BLaER1 treated with 17β-estradiol and CSF1 and Interleukin-3, amounts not matched to agents 10 nM and 100 nM (cell line): ENCODE measurements around the gene PARD3.

ENCODE experiments used
- H3K27ac ChIP-seq, 11 experiments: shearing (Covaris generic); formaldehyde crosslinking; 2 replicates each; pipeline ENCODE4 v1.8.1; 2022
- H3K27me3 ChIP-seq, 11 experiments: shearing (Covaris generic); formaldehyde crosslinking; 2 replicates each; pipeline ENCODE4 v1.8.1; 2022
- H3K36me3 ChIP-seq, 11 experiments: shearing (Covaris generic); formaldehyde crosslinking; 2 replicates each; pipeline ENCODE4 v1.8.1; 2022
- H3K4me1 ChIP-seq, 10 experiments: shearing (Covaris generic); formaldehyde crosslinking; 2 replicates each; pipeline ENCODE4 v1.8.1; 2022
- H3K4me2 ChIP-seq, 11 experiments: shearing (Covaris generic); formaldehyde crosslinking; 2 replicates each; pipeline ENCODE4 v1.8.1; 2022
- H3K4me3 ChIP-seq, 10 experiments: shearing (Covaris generic); formaldehyde crosslinking; 2 replicates each; pipeline ENCODE4 v1.8.1; 2022
- H3K9ac ChIP-seq, 11 experiments: shearing (Covaris generic); formaldehyde crosslinking; 2 replicates each; pipeline ENCODE4 v1.8.1; 2022
- H3K9me3 ChIP-seq, 11 experiments: shearing (Covaris generic); formaldehyde crosslinking; replicated peaks in 1 of 11; 2 replicates each; pipeline ENCODE4 v1.8.1; 2022
- H4K20me1 ChIP-seq, 11 experiments: shearing (Covaris generic); formaldehyde crosslinking; 2 replicates each; pipeline ENCODE4 v1.8.1; 2022
- Cebpa-rat ChIP-seq, 11 experiments: shearing (Covaris generic); IDR thresholded peaks; 2 replicates each; pipeline ENCODE4 v1.8.1; 2022

PARD3 gene

GRCh38 chr10:34781711-34782110, 33.4 kb downstream of the PARD3 start:
- H3K36me3 ChIP-seq: no peaks in the 10 kb centered on the region
- peaks cover 4 to 58% (median 18%) of the 10 kb centered on the region in 11 experiments; a peak in 14 of 22 replicates for H4K20me1 ChIP-seq
- H3K4me3 ChIP-seq: peak overlapping the region in 3 of 10 experiments; percentile 47 to 54 (median 52); a peak in 4 of 20 replicates
- no peak for TF ChIP-seq Cebpa-rat (IDR thresholded peaks at IDR 0.05)
- peak overlapping the region in 5 of 11 experiments; percentile 45 to 67 (median 63); a peak in 7 of 22 replicates for H3K27ac ChIP-seq
- H3K4me1 ChIP-seq: peaks cover 37 to 86% (median 74%) of the 10 kb centered on the region in 10 experiments
- no peaks in the 10 kb centered on the region for H3K9me3 ChIP-seq
- H3K4me2 ChIP-seq: peak overlapping the region; percentile 76 to 91 (median 83)
- H3K9ac ChIP-seq: peak overlapping the region in 4 of 11 experiments; percentile 52 to 67 (median 61); a peak in 8 of 22 replicates
- H3K27me3 ChIP-seq: peaks cover 0 to 33% (median 0%) of the 10 kb centered on the region in 11 experiments; a peak in 4 of 22 replicates

DNA sequence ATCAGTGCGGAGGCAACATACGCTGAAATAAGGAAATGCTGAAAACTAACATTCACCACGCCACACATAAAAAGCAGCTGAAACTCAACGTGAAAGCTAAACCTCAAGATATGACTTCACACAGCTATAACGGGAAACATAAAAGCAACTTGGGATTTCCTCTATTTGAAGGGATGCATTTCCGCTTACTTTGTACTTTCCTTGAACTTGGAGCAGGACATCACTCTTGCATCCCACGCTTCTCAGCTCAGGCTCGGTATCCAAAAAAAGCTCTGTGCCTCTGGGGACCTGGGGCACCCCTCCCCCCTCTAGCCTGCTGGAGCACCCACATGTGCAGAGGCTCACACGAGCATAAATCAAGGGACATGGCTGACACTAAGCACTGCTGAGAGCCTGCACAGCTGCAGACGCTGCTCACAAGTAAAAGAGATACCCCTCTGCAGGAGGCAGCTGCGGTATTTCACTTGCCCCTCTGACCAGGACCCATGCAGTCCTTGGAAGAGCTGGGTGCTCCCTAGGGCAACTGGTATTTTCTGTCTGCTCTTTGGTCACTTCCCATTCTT, 34.2 kb downstream of the PARD3 start:
- no peaks in the 10 kb centered on the region for H3K9me3 ChIP-seq
- H3K27me3 ChIP-seq: peaks cover 0 to 33% (median 0%) of the 10 kb centered on the region in 11 experiments; a peak in 4 of 22 replicates
- no peaks in the 10 kb centered on the region for H3K36me3 ChIP-seq
- peak overlapping the region in 9 of 11 experiments; percentile 12 to 67 (median 45); a peak in 16 of 22 replicates for H3K27ac ChIP-seq
- H3K4me2 ChIP-seq: peak overlapping the region; percentile 76 to 91 (median 83)
- peak overlapping the region in 10 of 11 experiments; percentile 35 to 67 (median 52); a peak in 17 of 22 replicates for H3K9ac ChIP-seq
- peaks cover 36 to 85% (median 73%) of the 10 kb centered on the region in 10 experiments for H3K4me1 ChIP-seq
- peaks cover 4 to 50% (median 15%) of the 10 kb centered on the region in 11 experiments; a peak in 14 of 22 replicates for H4K20me1 ChIP-seq
- peak overlapping the region; percentile 16 to 54 (median 46); a peak in 18 of 20 replicates for H3K4me3 ChIP-seq
- TF ChIP-seq Cebpa-rat (IDR thresholded peaks at IDR 0.05): no peak

DNA sequence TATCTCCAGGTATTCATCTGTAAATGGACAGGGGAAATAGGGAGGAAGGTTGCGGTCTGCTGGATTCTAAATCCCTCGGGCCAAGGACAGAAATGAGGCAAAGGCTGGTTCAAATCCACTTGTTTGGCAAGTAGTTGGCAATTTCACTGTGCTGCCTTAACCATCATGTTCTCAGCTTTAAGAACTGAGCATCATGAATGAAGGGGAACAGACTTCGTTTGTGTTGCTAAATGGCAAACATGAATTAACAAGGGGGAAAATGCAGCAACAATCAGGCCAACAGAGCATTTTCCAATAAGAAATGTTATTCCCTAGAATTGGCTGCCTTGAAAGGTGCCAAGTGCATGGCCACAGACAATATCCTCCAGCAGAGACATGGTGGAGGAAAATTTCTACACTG, 36.9 kb downstream of the PARD3 start:
- TF ChIP-seq Cebpa-rat (IDR thresholded peaks at IDR 0.05): no peak
- Histone ChIP-seq H3K27ac (no peak overlapping the region), H3K4me2 (peak overlapping the region in 7 of 11 experiments; percentile 6 to 79 (median 43); a peak in 14 of 22 replicates), H3K9me3 (no peaks in the 10 kb centered on the region), H4K20me1 (peaks cover 4 to 55% (median 15%) of the 10 kb centered on the region in 11 experiments; a peak in 14 of 22 replicates), H3K36me3 (no peaks in the 10 kb centered on the region), H3K27me3 (peaks cover 0 to 44% (median 0%) of the 10 kb centered on the region in 11 experiments; a peak in 4 of 22 replicates), H3K4me3 (no peak overlapping the region), H3K9ac (no peak overlapping the region), H3K4me1 (peaks cover 34 to 98% (median 87%) of the 10 kb centered on the region in 10 experiments)

GRCh38 chr10:34776090-34776690, 38.9 kb downstream of the PARD3 start:
- Histone ChIP-seq H3K4me3 (no peak overlapping the region), H3K27me3 (peaks cover 0 to 35% (median 0%) of the 10 kb centered on the region in 11 experiments; a peak in 4 of 22 replicates), H3K9me3 (no peaks in the 10 kb centered on the region), H4K20me1 (peaks cover 3 to 42% (median 5%) of the 10 kb centered on the region in 11 experiments; a peak in 12 of 22 replicates), H3K4me1 (peaks cover 22 to 79% (median 69%) of the 10 kb centered on the region in 10 experiments), H3K36me3 (no peaks in the 10 kb centered on the region), H3K4me2 (peak overlapping the region in 9 of 11 experiments; percentile 13 to 73 (median 41); a peak in 16 of 22 replicates), H3K27ac (peak overlapping the region in 4 of 11 experiments; percentile 8 to 29 (median 12); a peak in 2 of 22 replicates), H3K9ac (peak overlapping the region in 3 of 11 experiments; percentile 8 to 20 (median 19); a peak in 1 of 22 replicates)
- no peak for TF ChIP-seq Cebpa-rat (IDR thresholded peaks at IDR 0.05)

DNA sequence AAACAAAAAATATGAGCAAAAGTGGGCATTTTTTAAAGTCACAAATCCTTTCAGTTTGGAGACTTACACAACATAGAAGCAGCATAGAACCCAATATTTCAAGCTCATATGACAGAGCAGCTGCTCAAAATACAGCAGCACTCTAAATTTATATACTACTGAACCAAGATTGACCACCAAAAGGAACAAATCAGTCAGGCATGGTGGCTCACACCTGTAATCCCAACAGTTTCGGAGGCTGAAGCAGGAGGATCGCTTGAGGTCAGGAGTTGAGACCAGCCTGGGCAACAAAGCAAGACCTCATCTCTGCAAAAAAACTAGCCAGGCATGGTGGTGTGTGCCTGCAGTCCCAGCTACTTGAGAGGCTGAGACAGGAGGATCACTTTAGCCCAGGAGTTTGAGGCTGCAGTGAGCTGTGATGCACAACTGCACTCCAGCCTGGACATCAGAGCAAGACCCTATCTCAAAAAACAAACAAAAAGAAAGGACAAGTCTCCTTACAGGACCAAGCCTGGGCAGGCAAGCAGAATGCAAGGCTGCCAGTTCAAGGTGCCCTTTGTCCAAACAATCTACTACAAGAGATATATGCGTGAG, 40.0 kb downstream of the PARD3 start:
- TF ChIP-seq Cebpa-rat (IDR thresholded peaks at IDR 0.05): no peak
- Histone ChIP-seq H3K27me3 (peaks cover 0 to 32% (median 0%) of the 10 kb centered on the region in 11 experiments; a peak in 4 of 22 replicates), H3K4me1 (peaks cover 12 to 79% (median 60%) of the 10 kb centered on the region in 10 experiments), H3K4me3 (no peak overlapping the region), H3K9ac (peak overlapping the region in 1 of 11 experiments; percentile 9; a peak in 1 of 22 replicates), H4K20me1 (peaks cover 0 to 42% (median 1%) of the 10 kb centered on the region in 11 experiments; a peak in 8 of 22 replicates), H3K27ac (no peak overlapping the region), H3K36me3 (no peaks in the 10 kb centered on the region), H3K4me2 (peak overlapping the region in 7 of 11 experiments; percentile 8 to 52 (median 32); a peak in 11 of 22 replicates), H3K9me3 (no peaks in the 10 kb centered on the region)

- Histone ChIP-seq H3K9ac (no peak overlapping the region), H3K4me2 (peak overlapping the region in 6 of 11 experiments; percentile 1 to 52 (median 23); a peak in 7 of 22 replicates), H3K36me3 (no peaks in the 10 kb centered on the region; a peak in 1 of 22 replicates), H3K4me1 (peaks cover 5 to 70% (median 49%) of the 10 kb centered on the region in 10 experiments; a peak in 18 of 20 replicates), H3K9me3 (no peaks in the 10 kb centered on the region), H3K27me3 (peaks cover 0 to 23% (median 0%) of the 10 kb centered on the region in 11 experiments; a peak in 4 of 22 replicates), H3K4me3 (no peak overlapping the region), H4K20me1 (peaks cover 0 to 42% (median 0%) of the 10 kb centered on the region in 11 experiments; a peak in 5 of 22 replicates), H3K27ac (no peak overlapping the region)
- TF ChIP-seq Cebpa-rat (IDR thresholded peaks at IDR 0.05): no peak
Observed at GRCh38 chr10:34773636-34774630, 41.2 kb downstream of the PARD3 start.

GRCh38 chr10:34771525-34771924, 43.6 kb downstream of the PARD3 start:
- Histone ChIP-seq H3K4me3 (no peak overlapping the region), H3K27ac (no peak overlapping the region), H3K9me3 (no peaks in the 10 kb centered on the region), H3K27me3 (peaks cover 0 to 11% (median 0%) of the 10 kb centered on the region in 11 experiments; a peak in 3 of 22 replicates), H3K9ac (no peak overlapping the region), H3K4me2 (no peak overlapping the region), H3K36me3 (peaks cover 0 to 4% (median 0%) of the 10 kb centered on the region in 11 experiments; a peak in 2 of 22 replicates), H3K4me1 (peaks cover 5 to 50% (median 28%) of the 10 kb centered on the region in 10 experiments; a peak in 18 of 20 replicates), H4K20me1 (peaks cover 0 to 63% (median 0%) of the 10 kb centered on the region in 11 experiments; a peak in 7 of 22 replicates)
- TF ChIP-seq Cebpa-rat (IDR thresholded peaks at IDR 0.05): no peak
